Hindlimb muscle (tissue), 1 donor: Measurements from ENCODE around the gene DNAAF1. TPM values are rescaled to one million over a fixed set of nuclear protein-coding genes. Genes with fewer than 3 reads are reported as not detected.

ENCODE experiments used
- DNase-seq: peaks from one replicate; pipeline ENCODE4 v3.0.0-alpha.2; 2013
- polyA plus RNA-seq: library from polyadenylated mRNA; unstranded; fragments of 120-200 nt; gene quantifications from one replicate; pipeline ENCODE4 v1.2.1, GENCODE V29; 2013; ENCODE audit not compliant: insufficient read length

The DNAAF1 gene
- polyA plus RNA-seq, 1 donor = 0.41 TPM

DNA sequence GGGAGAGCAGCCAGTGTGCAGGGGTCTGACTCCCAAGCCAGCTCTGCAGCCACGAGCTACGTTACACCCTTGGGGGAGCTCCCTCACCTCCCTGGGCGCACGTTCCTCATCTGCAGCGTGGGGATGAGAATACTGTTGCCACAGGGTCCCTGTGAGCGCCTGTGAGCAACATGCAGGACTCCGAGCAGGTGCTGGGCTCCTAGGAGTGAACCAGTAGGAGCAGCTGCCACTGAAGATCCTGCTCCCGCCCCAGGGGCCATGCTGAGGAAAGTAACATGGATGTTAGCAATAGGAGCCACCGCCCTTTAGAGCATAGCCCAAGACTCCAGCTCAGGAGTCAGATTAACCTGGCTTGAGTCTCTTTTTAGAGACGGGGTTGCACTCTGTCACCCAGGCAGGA is 15.9 kb downstream of the DNAAF1 start:
- DNase-seq = no peak

DNA sequence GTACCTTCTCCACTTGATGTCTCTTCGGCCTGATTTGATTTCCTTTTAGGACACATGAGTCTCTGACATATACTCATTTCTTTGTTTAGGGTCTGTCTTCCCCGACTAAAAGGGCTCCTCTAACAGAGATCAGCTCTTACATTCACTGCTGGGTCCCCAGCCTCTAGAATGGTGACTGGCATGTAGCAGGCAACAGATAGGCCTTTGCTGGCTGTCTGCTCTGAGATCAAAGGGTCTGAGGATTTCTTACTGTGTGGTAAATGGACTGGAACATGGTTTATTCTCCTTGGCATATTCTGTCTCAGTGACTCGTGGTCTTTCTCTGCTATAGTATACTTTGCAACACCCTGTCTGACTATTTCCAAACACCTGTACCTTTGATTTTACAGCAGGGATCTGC is 16.7 kb downstream of the DNAAF1 start:
- no peak for DNase-seq

DNA sequence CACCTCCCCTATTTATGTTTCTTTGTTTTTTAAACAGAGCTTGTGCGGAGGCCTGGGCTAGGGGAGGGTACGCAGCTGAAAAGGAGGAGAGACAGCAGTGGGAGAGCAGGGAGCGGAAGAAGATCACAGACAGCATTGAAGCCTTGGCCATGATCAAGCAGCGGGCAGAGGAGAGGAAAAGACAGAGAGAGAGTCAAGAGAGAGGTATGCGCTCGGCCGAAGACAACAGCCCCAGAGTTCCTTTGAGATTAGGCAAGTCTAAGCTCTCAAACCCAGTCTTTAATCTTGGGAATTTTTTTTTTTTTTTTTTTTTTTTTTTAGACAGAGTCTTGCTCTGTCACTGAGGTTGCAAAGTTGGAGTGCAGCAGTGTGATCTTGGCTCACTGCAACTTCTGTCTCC is 20.6 kb downstream of the DNAAF1 start:
- no peak for DNase-seq

- no peak for DNase-seq
These were observed 21.9 kb downstream of the DNAAF1 start for GRCh38 chr16:84166796-84167695.

DNA sequence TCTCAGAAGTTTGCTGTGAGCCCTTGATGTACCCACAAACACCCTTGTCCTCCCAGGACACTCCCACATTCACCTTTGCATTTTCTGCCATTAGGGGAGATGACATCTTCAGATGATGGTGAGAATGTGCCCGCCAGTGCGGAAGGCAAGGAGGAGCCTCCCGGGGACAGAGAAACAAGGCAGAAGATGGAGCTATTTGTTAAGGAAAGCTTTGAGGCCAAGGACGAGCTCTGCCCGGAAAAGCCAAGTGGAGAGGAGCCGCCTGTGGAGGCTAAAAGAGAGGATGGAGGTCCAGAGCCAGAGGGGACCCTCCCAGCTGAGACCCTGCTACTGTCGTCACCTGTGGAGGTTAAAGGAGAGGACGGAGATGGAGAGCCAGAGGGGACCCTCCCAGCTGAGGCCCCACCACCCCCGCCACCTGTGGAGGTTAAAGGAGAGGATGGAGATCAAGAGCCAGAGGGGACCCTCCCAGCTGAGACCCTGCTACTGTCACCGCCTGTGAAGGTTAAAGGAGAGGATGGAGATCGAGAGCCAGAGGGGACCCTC is 24.7 kb downstream of the DNAAF1 start:
- no peak for DNase-seq

- no peak for DNase-seq
These were observed 29.3 kb downstream of the DNAAF1 start for GRCh38 chr16:84174396-84174795.

DNA sequence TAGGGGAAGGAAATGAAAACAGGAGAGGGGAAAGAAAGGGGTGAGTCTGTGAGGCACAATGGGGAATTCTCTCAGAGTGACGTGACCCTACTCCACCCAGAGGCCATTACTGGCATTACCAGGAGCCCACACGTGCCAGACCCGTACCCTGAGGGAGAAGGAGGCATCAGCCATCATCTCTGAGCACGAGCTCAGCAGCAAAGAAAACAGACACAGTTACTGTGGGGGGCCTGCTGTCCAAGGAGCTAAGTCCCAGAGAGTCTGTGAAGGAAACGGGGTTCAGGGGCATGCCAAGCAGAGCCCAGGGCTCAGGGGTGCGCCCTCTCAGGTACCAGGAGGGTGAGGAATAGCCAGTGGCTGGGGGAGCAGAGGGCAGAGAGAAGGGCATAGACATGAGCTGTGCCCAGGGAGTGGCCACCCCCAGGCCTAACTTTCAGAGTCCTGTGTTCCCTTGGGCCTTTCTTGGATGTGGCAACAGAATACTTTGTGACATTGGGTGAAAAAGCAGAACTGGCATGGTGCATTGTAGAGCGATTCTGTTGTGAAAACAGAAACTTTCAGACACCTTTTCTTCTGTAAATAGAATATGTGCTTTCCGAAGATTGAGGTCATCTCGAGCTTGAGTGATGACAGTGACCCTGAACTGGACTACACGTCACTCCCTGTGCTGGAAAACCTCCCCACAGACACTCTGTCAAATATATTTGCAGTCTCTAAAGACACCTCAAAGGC is 30.4 kb downstream of the DNAAF1 start:
- DNase-seq = no peak

DNA sequence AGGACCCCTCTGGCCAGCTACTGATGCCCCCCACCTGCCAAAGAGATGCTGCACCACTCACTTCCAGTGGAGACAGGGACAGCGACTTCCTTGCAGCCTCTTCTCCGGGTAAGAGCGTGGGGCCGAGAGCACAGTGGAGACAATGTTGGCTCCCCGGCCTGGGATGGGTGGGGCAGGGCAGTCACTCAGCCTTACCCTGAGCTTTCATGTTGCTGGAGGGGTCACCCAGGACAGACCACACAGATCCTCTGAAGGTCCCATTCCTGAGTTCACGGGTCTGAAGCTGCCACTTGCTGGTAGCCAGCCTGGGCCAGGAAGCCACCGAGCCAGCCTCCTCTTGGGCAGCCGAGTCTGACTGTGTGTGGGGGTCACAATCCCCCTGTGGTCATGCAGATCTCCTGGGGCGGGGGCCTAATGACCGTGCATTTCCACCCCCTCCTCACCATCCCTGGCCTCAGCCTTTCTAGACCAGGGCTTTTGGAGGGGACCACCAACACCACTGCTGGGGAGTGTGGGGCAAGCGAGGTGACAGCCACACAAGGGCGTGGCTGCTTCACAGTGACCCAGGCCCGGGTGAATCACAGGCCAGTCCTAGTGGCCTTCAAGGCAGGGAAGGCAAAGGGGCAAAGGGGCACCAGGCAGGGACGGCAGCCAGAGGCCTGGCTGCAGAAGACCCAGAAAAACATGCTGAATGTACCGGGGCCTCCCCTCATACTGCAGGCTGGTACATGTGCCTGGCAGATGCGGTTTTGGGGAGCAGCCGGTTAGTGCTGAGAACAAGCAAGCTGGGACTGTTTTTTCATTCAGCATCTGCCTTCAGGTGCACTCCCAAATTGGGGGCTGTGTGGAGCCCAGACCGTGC is 31.3 kb downstream of the DNAAF1 start:
- DNase-seq = no peak

DNA sequence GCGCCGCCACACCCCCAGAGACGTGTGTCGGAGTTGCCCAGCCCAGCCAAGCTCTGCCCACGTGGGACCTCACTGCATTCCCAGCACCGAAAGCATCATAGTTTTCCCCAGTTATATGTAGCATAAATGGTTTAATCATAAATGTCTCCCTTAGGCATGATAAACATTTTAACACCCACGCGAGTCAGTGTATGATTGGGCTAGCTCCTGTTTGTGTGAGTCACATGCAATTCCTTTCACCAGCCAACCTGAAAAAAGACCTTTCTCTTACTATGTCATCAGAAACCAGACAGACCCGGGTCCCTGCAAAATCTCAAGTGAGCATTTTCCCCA is 32.6 kb downstream of the DNAAF1 start:
- DNase-seq = no peak

DNA sequence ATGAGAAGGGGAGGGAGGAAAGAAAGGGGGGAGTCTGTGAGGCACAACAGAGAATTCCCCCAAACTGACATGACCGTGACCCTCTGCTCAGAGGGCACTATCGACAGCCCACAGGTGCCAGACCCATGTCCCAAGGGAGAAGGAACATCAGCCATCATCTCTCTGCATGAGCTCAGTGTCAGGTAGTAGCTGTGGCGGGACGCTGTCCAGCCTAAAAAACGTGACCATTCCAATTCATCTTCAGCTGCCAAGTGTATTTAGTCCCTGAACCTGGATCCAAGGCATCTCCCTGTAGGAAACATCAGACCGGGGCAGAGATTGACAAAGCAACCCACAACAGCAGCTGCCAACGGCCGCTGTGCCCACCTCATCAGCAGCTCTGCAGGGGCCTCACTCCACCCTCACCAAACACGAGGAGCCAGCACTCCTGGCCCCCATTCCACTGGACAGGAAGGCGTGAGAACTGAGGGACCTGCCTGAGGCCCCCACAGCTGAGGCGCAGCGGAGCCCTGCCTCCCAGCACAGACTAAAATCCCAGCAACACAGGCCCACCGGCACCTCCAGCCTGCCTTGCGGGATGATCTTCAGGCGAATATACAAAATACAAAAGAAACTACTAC is 33.1 kb downstream of the DNAAF1 start:
- DNase-seq = no peak

DNA sequence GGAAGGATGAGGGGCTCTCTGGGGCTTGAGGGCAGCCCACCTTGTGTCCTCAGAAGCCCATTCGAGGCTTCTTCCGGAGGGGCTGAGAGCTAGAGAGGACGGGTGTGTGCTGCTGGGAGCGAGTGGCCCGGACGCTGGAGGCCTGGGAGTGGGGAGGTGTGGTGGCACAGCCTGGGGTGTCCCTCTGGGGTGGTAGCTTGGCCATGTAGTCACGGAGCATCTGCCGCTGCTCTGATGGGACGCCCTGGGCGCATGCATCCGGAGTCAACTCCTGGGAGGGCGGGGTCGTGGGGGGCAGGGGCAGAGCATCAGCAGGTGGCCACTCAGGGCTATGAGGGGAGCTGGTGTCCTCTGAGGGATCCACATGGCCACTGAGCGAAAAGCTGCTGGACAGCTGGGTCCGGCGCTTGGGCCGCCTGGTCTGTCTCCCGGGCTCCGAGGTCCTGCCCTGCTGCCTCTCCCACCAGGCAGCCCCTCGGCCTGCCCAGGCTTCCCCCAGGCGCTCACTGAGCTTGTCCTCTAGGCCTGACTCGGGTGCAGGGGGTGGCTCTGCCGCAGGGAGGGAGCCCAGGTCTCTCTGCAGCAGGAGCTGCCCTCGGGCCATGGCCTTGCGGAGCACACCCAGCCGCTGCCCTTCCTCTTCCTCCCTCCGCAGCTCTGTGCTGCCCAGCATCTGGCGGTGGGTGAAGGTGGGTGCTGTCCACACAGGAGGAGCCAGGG is 33.9 kb downstream of the DNAAF1 start:
- no peak for DNase-seq

DNA sequence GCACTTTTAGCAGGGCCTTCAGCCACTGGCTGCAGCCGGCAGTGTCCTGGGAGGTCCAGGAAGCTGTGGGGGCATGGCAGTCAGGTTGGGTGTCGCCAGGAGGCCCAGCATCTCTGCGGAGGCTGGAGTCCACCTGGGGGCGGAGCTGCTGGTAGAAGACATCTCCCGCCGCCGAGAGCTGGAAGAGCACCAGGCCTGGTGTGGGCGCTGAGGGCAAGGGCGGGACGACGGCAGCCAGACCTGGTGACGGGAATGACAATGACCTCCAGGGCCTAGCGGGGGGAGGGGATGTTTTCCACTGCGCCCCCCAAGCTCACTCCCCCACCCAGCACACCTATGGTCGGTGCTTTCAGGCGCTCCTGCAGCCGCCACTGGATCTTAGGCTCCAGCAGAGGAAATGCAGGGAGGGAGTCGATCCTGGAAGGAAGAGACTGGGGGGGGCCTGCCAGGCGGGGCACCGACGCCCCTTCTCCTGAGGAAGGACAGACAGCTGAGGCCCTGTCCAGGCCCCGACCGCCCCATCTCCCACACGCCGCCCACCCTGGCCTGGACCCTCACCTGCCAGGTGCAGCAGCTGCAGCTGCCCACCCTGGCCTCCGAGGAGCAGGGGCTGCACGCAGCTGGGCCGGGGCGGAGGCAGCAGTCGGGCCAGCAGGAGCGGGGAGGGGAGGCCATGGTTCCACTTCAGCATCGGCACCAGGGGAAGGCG is 34.7 kb downstream of the DNAAF1 start:
- DNase-seq = no peak

- DNase-seq = no peak
These were observed 35.5 kb downstream of the DNAAF1 start for GRCh38 chr16:84180519-84181140.

DNA sequence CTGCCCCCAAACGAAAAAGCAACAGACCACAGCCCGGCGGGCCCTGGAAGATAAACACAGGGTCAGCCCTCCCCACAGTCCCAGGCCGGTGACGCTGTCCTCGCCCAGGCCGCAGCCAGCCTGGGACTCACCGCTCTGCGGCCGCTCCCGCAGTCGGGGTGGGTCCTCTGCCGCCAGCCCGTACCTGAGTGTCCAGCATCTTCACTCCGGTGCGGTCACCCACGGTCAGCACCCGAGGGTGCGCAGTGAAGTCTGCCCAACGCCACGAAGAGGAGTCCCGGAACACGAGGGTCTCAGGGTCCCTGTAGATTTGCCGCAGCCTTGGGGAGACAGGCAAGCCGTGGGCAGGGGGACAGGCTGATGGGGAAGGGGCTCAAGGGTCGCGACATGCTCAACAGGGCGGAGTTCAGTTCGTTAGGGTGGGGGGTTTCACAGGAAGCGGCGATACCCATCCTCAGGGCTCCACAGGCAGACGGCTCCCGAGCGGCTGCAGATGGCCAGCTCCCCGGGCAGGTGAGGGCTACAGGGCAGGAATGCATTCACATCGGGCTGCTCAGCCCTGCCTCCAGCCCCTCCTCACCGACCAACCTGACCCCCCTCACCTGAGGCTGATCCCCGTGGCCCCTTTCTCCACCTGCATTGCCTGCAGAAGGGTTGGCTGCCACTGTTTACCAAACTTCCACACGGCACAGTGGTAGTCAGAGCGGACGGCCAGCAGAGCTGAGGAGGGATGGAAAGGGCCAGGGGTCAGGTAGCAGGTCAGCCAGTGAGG is 36.2 kb downstream of the DNAAF1 start:
- no peak for DNase-seq

DNA sequence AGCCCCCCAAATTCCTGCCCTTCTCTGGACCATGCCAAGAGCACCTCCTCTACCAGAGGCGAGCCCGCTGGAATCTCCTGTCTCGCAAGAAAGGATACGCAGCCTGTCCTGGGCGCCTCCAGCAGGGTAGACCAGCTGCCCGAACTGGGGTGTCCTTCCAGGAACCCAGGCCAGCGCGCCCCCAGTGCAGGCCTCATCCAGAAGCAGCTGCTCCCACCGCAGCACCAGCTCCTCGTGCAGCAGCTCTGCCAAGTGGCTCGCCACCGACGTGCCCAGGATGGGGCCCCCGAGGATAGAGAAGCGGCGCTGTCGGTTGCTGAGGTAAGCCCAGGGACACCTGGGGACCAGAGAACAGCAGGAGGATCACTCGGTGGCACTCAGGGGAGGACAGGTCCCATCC is 37.0 kb downstream of the DNAAF1 start:
- no peak for DNase-seq

GRCh38 chr16:84182680-84183571 is 37.8 kb downstream of the DNAAF1 start:
- DNase-seq = no peak

DNA sequence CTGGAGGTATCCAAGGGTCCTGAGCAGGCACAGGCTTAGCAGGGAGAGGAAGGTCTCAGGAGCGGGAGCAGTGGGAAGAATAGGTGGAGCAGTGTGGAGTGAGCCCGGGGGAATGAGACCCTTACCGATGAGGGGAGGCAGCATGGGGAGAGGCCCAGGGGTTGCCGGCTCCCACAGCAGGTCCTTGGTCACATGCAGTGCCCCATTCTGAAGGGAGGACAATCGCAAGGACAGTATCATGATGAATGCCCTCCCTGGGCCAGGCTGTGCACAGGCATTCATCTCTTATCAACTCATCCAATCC is 38.4 kb downstream of the DNAAF1 start:
- no peak for DNase-seq

DNA sequence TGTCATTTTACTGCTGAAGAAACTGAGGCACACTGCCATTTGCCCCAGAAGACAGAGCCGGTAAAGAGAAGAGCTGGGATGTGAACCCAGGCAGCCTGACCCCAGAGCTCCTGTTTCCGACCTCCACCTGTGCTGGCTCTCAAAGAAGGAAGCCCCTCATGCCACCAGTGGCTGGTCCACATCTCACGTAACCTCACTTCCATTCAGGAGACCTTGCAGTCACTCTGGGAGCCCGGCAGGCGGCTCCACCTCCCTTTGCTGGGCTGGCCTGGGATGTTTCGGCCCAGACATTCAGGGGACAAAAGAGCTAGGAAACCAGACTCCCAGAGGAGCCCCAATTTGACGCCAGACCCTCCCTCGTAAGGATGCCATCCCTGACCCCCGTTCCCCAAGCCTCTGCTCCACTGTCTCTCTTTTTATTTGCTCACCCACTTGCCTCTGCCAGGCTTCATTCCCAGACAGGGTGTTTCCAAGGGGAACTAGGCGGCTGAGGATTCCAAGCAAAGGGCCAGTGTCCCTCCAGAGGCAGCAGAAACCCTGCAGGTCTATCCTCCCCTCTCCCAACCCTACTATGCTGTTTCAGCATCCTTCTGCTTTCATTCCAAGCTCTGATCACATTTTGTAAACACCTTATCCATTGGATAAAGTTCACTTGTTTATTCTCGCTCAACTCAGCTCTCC is 38.9 kb downstream of the DNAAF1 start:
- DNase-seq = no peak
